WTC11 (cell line): ENCODE measurements around the gene GLCCI1. TPM values are rescaled to one million over a fixed set of nuclear protein-coding genes. Genes with fewer than 3 reads are reported as not detected.

Experiments used
- ATAC-seq: fragments of 200-7000 bp; cut with Tn5 transposase; 2 replicates; pipeline ENCODE4 v1.10.0; 2021; ENCODE audit warnings: mild to moderate bottlenecking, moderate library complexity
- CTCF ChIA-PET: fragments of 300-600 bp; sonication (Branson Sonifier 250); formaldehyde crosslinking; loops from one replicate; lab custom pipeline; 2021; ENCODE audit warnings: antibody characterized with exemption; lab: Charles Lee
- POLR2A ChIA-PET: fragments of 350-600 bp; sonication (Branson Sonifier 250); formaldehyde crosslinking; loops from one replicate; lab custom pipeline; 2021; ENCODE audit warnings: antibody characterized with exemption; lab: Charles Lee
- DNase-seq: peaks from one replicate; pipeline ENCODE4 v3.0.0; 2021; ENCODE audit warnings: low spot score
- H3K27ac Mint-ChIP-seq: 2 replicates; pipeline ENCODE4 v1.8.0; 2021; ENCODE audit warnings: mixed read lengths
- H3K27me3 Mint-ChIP-seq: 2 replicates; pipeline ENCODE4 v1.8.0; 2021; ENCODE audit warnings: low read depth, mild to moderate bottlenecking, moderate library complexity, mixed read lengths
- H3K36me3 Mint-ChIP-seq: 2 replicates; pipeline ENCODE4 v1.8.0; 2021; ENCODE audit warnings: mixed read lengths
- H3K4me1 Mint-ChIP-seq: 2 replicates; pipeline ENCODE4 v1.8.0; 2022; ENCODE audit warnings: mixed read lengths
- H3K4me3 Mint-ChIP-seq: 2 replicates; pipeline ENCODE4 v1.8.0; 2021; ENCODE audit warnings: mild to moderate bottlenecking, moderate library complexity, mixed read lengths
- H3K9me3 Mint-ChIP-seq: 2 replicates; pipeline ENCODE4 v1.8.0; 2021; ENCODE audit warnings: mixed read lengths
- ATF1 ChIP-seq: sonication (generic); formaldehyde crosslinking; IDR thresholded peaks from 2 replicates; pipeline ENCODE4 v1.8.1; 2023; ENCODE audit warnings: mild to moderate bottlenecking, moderate library complexity, missing genetic modification reagents
- CBFB ChIP-seq: sonication (generic); formaldehyde crosslinking; IDR thresholded peaks from 2 replicates; pipeline ENCODE4 v1.8.1; 2022; ENCODE audit warnings: mild to moderate bottlenecking, low read depth, missing genetic modification reagents
- CREM ChIP-seq: sonication (generic); formaldehyde crosslinking; IDR thresholded peaks from 2 replicates; pipeline ENCODE4 v1.8.1; 2022; ENCODE audit warnings: mild to moderate bottlenecking, missing genetic modification reagents, moderate library complexity
- FOXK1 ChIP-seq: sonication (generic); formaldehyde crosslinking; IDR thresholded peaks from 2 replicates; pipeline ENCODE4 v1.8.0; 2022; ENCODE audit warnings: mild to moderate bottlenecking, moderate library complexity, missing genetic modification reagents
- GABPB1 ChIP-seq: sonication (generic); formaldehyde crosslinking; IDR thresholded peaks from 2 replicates; pipeline ENCODE4 v1.8.1; 2023; ENCODE audit warnings: mild to moderate bottlenecking, missing genetic modification reagents
- GRHL2 ChIP-seq: fragments of 250-450 bp; sonication (Bioruptor Pico); IDR thresholded peaks from 2 replicates; pipeline ENCODE4 v1.8.0; 2022; ENCODE audit warnings: mild to moderate bottlenecking, moderate library complexity; ENCODE audit not compliant: insufficient replicate concordance, severe bottlenecking
- GTF2I ChIP-seq: fragments of 250-450 bp; sonication (Bioruptor Pico); conservative IDR thresholded peaks from 2 replicates; pipeline ENCODE4 v1.4.0; 2021; ENCODE audit warnings: mild to moderate bottlenecking
- IRF2 ChIP-seq: sonication (generic); formaldehyde crosslinking; IDR thresholded peaks from 2 replicates; pipeline ENCODE4 v1.8.0; 2022; ENCODE audit warnings: low read depth, missing genetic modification reagents, borderline replicate concordance
- OVOL2 ChIP-seq: fragments of 250-450 bp; sonication (Bioruptor Pico); IDR thresholded peaks from 2 replicates; pipeline ENCODE4 v1.9.0; 2021; ENCODE audit warnings: mild to moderate bottlenecking, borderline replicate concordance
- SMAD3 ChIP-seq: sonication (generic); formaldehyde crosslinking; IDR thresholded peaks from 2 replicates; pipeline ENCODE4 v1.8.0; 2022; ENCODE audit warnings: missing genetic modification reagents, mild to moderate bottlenecking, borderline replicate concordance
- SOX15 ChIP-seq: fragments of 250-450 bp; sonication (Bioruptor Pico); IDR thresholded peaks from 2 replicates; pipeline ENCODE4 v1.9.0; 2021; ENCODE audit warnings: mild to moderate bottlenecking
- TCF7 ChIP-seq: sonication (generic); formaldehyde crosslinking; IDR thresholded peaks from 2 replicates; pipeline ENCODE4 v1.8.0; 2022; ENCODE audit warnings: mild to moderate bottlenecking, low read depth, missing genetic modification reagents, moderate library complexity
- TEAD4 ChIP-seq: sonication (generic); formaldehyde crosslinking; IDR thresholded peaks from 2 replicates; pipeline ENCODE4 v1.8.0; 2022; ENCODE audit warnings: mild to moderate bottlenecking, missing genetic modification reagents
- TP53 ChIP-seq: sonication (generic); formaldehyde crosslinking; IDR thresholded peaks from 2 replicates; pipeline ENCODE4 v1.8.1; 2023; ENCODE audit warnings: mild to moderate bottlenecking, missing genetic modification reagents
- ZNF121 ChIP-seq: sonication (generic); formaldehyde crosslinking; IDR thresholded peaks from 2 replicates; pipeline ENCODE4 v1.8.0; 2023; ENCODE audit warnings: missing genetic modification reagents
- ZNF263 ChIP-seq: sonication (generic); formaldehyde crosslinking; IDR thresholded peaks from 2 replicates; pipeline ENCODE4 v1.8.1; 2022; ENCODE audit warnings: low read depth, mild to moderate bottlenecking, moderate library complexity, missing genetic modification reagents
- ZNF281 ChIP-seq: sonication (generic); formaldehyde crosslinking; IDR thresholded peaks from 2 replicates; pipeline ENCODE4 v1.8.0; 2023; ENCODE audit warnings: mild to moderate bottlenecking, missing genetic modification reagents
- ZNF317 ChIP-seq: sonication (generic); formaldehyde crosslinking; IDR thresholded peaks from 2 replicates; pipeline ENCODE4 v1.8.1; 2023; ENCODE audit warnings: low read depth, mild to moderate bottlenecking, moderate library complexity, missing genetic modification reagents, borderline replicate concordance
- total RNA-seq: library from RNA; stranded (reverse); gene quantifications from 3 replicates; pipeline ENCODE4 v1.2.3, GENCODE V29; 2021
- TF ChIP-seq, protein P1 (sequence below): sonication (generic); formaldehyde crosslinking; IDR thresholded peaks from 2 replicates; pipeline ENCODE4 v1.8.1; 2022; ENCODE audit warnings: mild to moderate bottlenecking, moderate library complexity, missing genetic modification reagents
- TF ChIP-seq, protein P2 (sequence below): fragments of 250-450 bp; sonication (Bioruptor Pico); IDR thresholded peaks from 2 replicates; pipeline ENCODE4 v1.9.0; 2021; ENCODE audit warnings: mild to moderate bottlenecking

GLCCI1 gene
- total RNA-seq, 1 experiment from 2014 or later, result 23.8 TPM

DNA sequence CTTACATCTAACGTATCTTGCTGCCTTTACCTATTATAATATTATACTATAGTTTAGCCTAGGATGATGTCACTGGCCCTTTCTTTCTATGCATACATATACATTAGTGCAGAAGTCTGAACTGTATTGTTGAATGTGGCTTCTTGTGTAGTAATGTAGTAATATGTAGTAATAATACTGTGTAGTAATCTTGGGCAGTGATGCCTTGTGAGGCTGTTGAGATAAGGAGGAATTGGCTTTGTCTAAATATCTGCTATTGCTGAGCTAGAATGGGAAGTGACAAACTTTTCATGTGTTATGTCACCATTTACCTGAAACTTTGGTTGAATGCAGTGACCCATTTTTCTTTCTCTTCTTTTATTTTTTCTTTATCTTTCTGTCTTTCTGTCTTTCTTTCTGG lies 11.0 kb downstream of the GLCCI1 start:
- ChIA-PET POLR2A (no interaction called here), CTCF (interaction anchor here (1.0 kb wide), 1 partner anchor 9 kb away, joined by 6 read pairs; no protein-coding TSS in a partner anchor)
- Mint-ChIP-seq H3K36me3 (no peaks in the 10 kb centered on the region), H3K9me3 (no peaks in the 10 kb centered on the region), H3K27me3 (no peaks in the 10 kb centered on the region), H3K27ac (no peak overlapping the region), H3K4me1 (peaks cover 14% of the 10 kb centered on the region), H3K4me3 (no peak overlapping the region)
- ATAC-seq (no peak), DNase-seq (no peak)
- TF ChIP-seq FOXK1 (CRISPR knock-in tag) (no peak), TP53 (CRISPR knock-in tag) (no peak), CREM (CRISPR knock-in tag) (no peak), CBFB (CRISPR knock-in tag) (no peak), GRHL2 (CRISPR knock-in tag) (no peak), SMAD3 (CRISPR knock-in tag) (no peak), OVOL2 (CRISPR knock-in tag) (no peak), GTF2I (CRISPR knock-in tag) (no peak)
- TF ChIP-seq, protein P1, sequence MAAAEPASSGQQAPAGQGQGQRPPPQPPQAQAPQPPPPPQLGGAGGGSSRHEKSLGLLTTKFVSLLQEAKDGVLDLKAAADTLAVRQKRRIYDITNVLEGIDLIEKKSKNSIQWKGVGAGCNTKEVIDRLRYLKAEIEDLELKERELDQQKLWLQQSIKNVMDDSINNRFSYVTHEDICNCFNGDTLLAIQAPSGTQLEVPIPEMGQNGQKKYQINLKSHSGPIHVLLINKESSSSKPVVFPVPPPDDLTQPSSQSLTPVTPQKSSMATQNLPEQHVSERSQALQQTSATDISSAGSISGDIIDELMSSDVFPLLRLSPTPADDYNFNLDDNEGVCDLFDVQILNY, result no peak
- TF ChIP-seq, protein P2, sequence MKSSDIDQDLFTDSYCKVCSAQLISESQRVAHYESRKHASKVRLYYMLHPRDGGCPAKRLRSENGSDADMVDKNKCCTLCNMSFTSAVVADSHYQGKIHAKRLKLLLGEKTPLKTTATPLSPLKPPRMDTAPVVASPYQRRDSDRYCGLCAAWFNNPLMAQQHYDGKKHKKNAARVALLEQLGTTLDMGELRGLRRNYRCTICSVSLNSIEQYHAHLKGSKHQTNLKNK (CRISPR knock-in tag), result no peak

DNA sequence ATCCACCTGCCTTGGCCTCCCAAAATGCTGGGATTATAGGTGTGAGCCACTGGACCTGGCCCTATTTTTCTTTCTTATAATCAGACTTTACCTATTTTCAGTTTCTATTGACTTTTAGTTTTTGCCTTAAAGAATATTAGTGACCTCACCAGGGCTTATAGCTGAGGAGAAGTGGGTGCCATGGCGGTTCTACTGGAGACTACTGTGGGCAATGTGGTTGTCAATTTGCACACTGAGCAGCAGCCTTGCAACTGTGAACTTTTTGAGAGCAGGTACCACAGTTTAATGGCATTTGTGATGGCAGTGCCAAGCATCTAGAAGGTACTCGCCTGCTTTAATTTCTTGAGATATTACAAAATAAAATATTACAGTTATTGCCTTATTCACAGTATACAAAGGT lies 11.5 kb downstream of the GLCCI1 start:
- H3K27ac Mint-ChIP-seq, result no peak overlapping the region

GRCh38 chr7:7982904-7983303 lies 14.3 kb downstream of the GLCCI1 start:
- no peaks in the 10 kb centered on the region for H3K9me3 Mint-ChIP-seq
- peaks cover 10% of the 10 kb centered on the region; the same call in 1 of the 2 replicates for H3K4me1 Mint-ChIP-seq
- no peak overlapping the region for H3K4me3 Mint-ChIP-seq
- H3K27ac Mint-ChIP-seq, result no peak overlapping the region
- no peaks in the 10 kb centered on the region for H3K36me3 Mint-ChIP-seq
- CTCF ChIA-PET, result no interaction called here
- H3K27me3 Mint-ChIP-seq, result no peaks in the 10 kb centered on the region
- TF ChIP-seq ZNF263 (CRISPR knock-in tag) (no peak), GRHL2 (CRISPR knock-in tag) (no peak), ZNF317 (CRISPR knock-in tag) (no peak)
- TF ChIP-seq, all 79 proteins: peak for 0
- POLR2A ChIA-PET, result no interaction called here
- no peak for DNase-seq
- no peak for ATAC-seq

More for the DNA sequence above, 11.5 kb downstream of the GLCCI1 start:
- Mint-ChIP-seq H3K4me3 (no peak overlapping the region), H3K36me3 (no peaks in the 10 kb centered on the region), H3K9me3 (no peaks in the 10 kb centered on the region), H3K27me3 (no peaks in the 10 kb centered on the region), H3K4me1 (peaks cover 15% of the 10 kb centered on the region)
- ATAC-seq (no peak), DNase-seq (no peak)
- no peak for TF ChIP-seq SOX15 (CRISPR knock-in tag)
- TF ChIP-seq ZNF281, result no peak
- TF ChIP-seq, protein P2 (CRISPR knock-in tag), result no peak
- no peak for TF ChIP-seq TEAD4 (CRISPR knock-in tag)
- ChIA-PET POLR2A (interaction anchor here (0.9 kb wide), 1 partner anchor 12 kb away, joined by 3 read pairs; the partner anchor contains the start of gene GLCCI1), CTCF (no interaction called here)

DNA sequence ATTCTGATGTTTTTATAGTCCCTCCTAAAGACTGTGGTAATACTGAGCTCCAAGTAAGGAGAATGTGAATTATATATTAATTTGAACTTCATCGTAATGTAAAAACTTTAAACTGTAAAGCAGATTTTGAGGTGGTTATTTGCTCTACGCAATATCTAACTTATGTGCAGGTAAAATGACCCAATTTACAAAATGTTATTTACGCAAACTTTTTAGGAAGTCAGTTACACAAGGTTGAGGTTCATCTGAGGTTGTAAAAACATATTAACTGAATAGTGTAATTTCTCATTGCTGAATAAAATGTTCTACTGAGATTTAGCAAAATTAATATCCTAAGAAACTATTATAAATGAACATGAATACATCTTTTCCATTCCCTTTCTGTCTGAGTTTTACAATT lies 15.8 kb downstream of the GLCCI1 start:
- Mint-ChIP-seq H3K4me3 (no peak overlapping the region), H3K27me3 (no peaks in the 10 kb centered on the region), H3K9me3 (no peaks in the 10 kb centered on the region), H3K27ac (no peak overlapping the region)
- no peak for DNase-seq
- no peak for ATAC-seq
- TF ChIP-seq ZNF121 (CRISPR knock-in tag) (no peak), GABPB1 (no peak), ZNF263 (CRISPR knock-in tag) (no peak), IRF2 (CRISPR knock-in tag) (no peak), GRHL2 (CRISPR knock-in tag) (no peak), ATF1 (no peak), TCF7 (CRISPR knock-in tag) (no peak)
- TF ChIP-seq, all 79 proteins: peak for 0
- peaks cover 10% of the 10 kb centered on the region; the same call in 1 of the 2 replicates for H3K4me1 Mint-ChIP-seq
- ChIA-PET POLR2A (no interaction called here), CTCF (no interaction called here)
- no peaks in the 10 kb centered on the region for H3K36me3 Mint-ChIP-seq
